CD14-positive monocyte (primary cell): ENCODE measurements around the gene ACTR5. TPM values are rescaled to one million over a fixed set of nuclear protein-coding genes. Genes with fewer than 3 reads are reported as not detected.

Experiments
- DNase-seq, 3 donors: peaks; one replicate each; pipeline ENCODE4 v3.0.0-alpha.2; 2011 to 2022
- H2AFZ ChIP-seq: 2 replicates; pipeline ENCODE4 v1.6.0; 2012; ENCODE audit warnings: mild to moderate bottlenecking, low read depth, low read length, inconsistent platforms; ENCODE audit not compliant: insufficient read depth, poor library complexity, severe bottlenecking
- H3K27ac ChIP-seq, 2 donors: 1 replicate in 1 of 2; 2 replicates in 1 of 2; pipeline ENCODE4 v1.5.1; 2012 to 2013; ENCODE audit warnings: low read length in 2 of 2, control low read depth in 1 of 2, inconsistent platforms in 1 of 2, low read depth in 1 of 2, mild to moderate bottlenecking in 1 of 2
- H3K27me3 ChIP-seq, 2 donors: one replicate each; pipeline versions ENCODE4 v1.6.0 to v1.6.1; 2011 to 2013; ENCODE audit warnings: low read length in 2 of 2; ENCODE audit not compliant: control insufficient read depth in 2 of 2, insufficient read depth in 2 of 2
- H3K36me3 ChIP-seq, 2 donors: replicated peaks in 1 of 2; 1 replicate in 1 of 2; 2 replicates in 1 of 2; pipeline versions ENCODE4 v1.5.1 to v1.6.1; 2012 to 2013; ENCODE audit warnings: low read length in 2 of 2, control low read depth in 1 of 2, inconsistent platforms in 1 of 2, mild to moderate bottlenecking in 1 of 2; ENCODE audit not compliant: insufficient read depth in 2 of 2, control insufficient read depth in 1 of 2
- H3K4me1 ChIP-seq, 2 donors: 1 replicate in 1 of 2; 2 replicates in 1 of 2; pipeline versions ENCODE4 v1.5.1 to v1.6.1; 2012 to 2013; ENCODE audit warnings: low read length in 2 of 2, control low read depth in 1 of 2, inconsistent platforms in 1 of 2, mild to moderate bottlenecking in 1 of 2, moderate library complexity in 1 of 2; ENCODE audit not compliant: insufficient read depth in 2 of 2, control insufficient read depth in 1 of 2
- H3K4me2 ChIP-seq: replicated peaks from 2 replicates; pipeline ENCODE3; 2012; ENCODE audit warnings: low read length, moderate library complexity, mild to moderate bottlenecking; ENCODE audit not compliant: poor library complexity, severe bottlenecking; ENCODE audit errors: extremely low read depth
- H3K4me3 ChIP-seq, 3 experiments: fragments of 200-600 bp in 1 of 3; sonication (generic) in 1 of 3; replicated peaks in 1 of 3; 1 replicate in 2 of 3; 2 replicates in 1 of 3; pipeline ENCODE4 v1.5.1; 2011 to 2013; ENCODE audit warnings: low read length in 3 of 3, mild to moderate bottlenecking in 3 of 3, control low read depth in 2 of 3, low read depth in 2 of 3, inconsistent platforms in 1 of 3, moderate library complexity in 1 of 3
- H3K79me2 ChIP-seq: 2 replicates; pipeline ENCODE4 v1.6.0; 2012; ENCODE audit warnings: mild to moderate bottlenecking, control low read depth, inconsistent platforms, low read length, moderate library complexity; ENCODE audit not compliant: insufficient read depth
- H3K9ac ChIP-seq: 2 replicates; pipeline ENCODE4 v1.6.0; 2017; ENCODE audit warnings: low read length, mild to moderate bottlenecking; ENCODE audit not compliant: insufficient read depth, poor library complexity, severe bottlenecking
- H3K9me3 ChIP-seq, 2 donors: replicated peaks in 1 of 2; 1 replicate in 1 of 2; 2 replicates in 1 of 2; pipeline versions ENCODE4 v1.5.1 to v1.6.1; 2012 to 2013; ENCODE audit warnings: low read length in 2 of 2, control low read depth in 1 of 2; ENCODE audit not compliant: control insufficient read depth in 1 of 2, insufficient read depth in 1 of 2
- H4K20me1 ChIP-seq: 2 replicates; pipeline ENCODE4 v1.6.0; 2012; ENCODE audit warnings: mild to moderate bottlenecking, low read length, control low read depth, moderate library complexity; ENCODE audit not compliant: insufficient read depth
- H3K27ac Mint-ChIP-seq, 7 donors: one replicate each; pipeline ENCODE4 v1.8.0; 2020; ENCODE audit warnings: mild to moderate bottlenecking in 7 of 7, mixed read lengths in 7 of 7, moderate library complexity in 6 of 7, inconsistent platforms in 2 of 7
- H3K27me3 Mint-ChIP-seq, 3 donors: one replicate each; pipeline ENCODE4 v1.8.0; 2021 to 2022; ENCODE audit warnings: low read depth in 3 of 3, mild to moderate bottlenecking in 3 of 3, mixed read lengths in 3 of 3, moderate library complexity in 3 of 3, inconsistent platforms in 1 of 3
- H3K36me3 Mint-ChIP-seq, 2 donors: one replicate each; pipeline ENCODE4 v1.8.0; 2020; ENCODE audit warnings: mixed read lengths in 2 of 2, inconsistent platforms in 1 of 2, mild to moderate bottlenecking in 1 of 2
- H3K4me1 Mint-ChIP-seq: one replicate; pipeline ENCODE4 v1.8.0; 2020; ENCODE audit warnings: mild to moderate bottlenecking, mixed read lengths
- H3K4me3 Mint-ChIP-seq, 2 donors: one replicate each; pipeline ENCODE4 v1.8.0; 2020; ENCODE audit warnings: mild to moderate bottlenecking in 2 of 2, mixed read lengths in 2 of 2, moderate library complexity in 1 of 2
- H3K9me3 Mint-ChIP-seq, 7 donors: one replicate each; pipeline ENCODE4 v1.8.0; 2020 to 2022; ENCODE audit warnings: mixed read lengths in 7 of 7, mild to moderate bottlenecking in 6 of 7, moderate library complexity in 6 of 7, inconsistent platforms in 2 of 7
- CTCF ChIP-seq: fragments of 200-600 bp; IDR thresholded peaks from one replicate; pipeline ENCODE4 v1.8.0; 2022; ENCODE audit warnings: antibody characterized with exemption, mild to moderate bottlenecking
- WGBS: methylation state at CpG from one replicate; pipeline ENCODE4 v1.1.5; 2013; ENCODE audit warnings: missing lambda C conversion rate; ENCODE audit not compliant: insufficient coverage; 5-methylcytosine and 5-hydroxymethylcytosine counted together
- intact Hi-C, 2 donors: fragments of 100-400 bp; cut with micrococcal nuclease; formaldehyde crosslinking; loops; one replicate each; pipeline versions ENCODE4 v1.15.0 to v1.15.1; 2023
- polyA plus RNA-seq, 3 donors: library from polyadenylated mRNA; depleted of rRNA in 1 of 3; unstranded in 2 of 3; stranded (reverse) in 1 of 3; fragments of 300-500 nt in 2 of 3; fragments of >200 nt in 1 of 3; fragmentation: Illumina TruSeq in 2 of 3; gene quantifications; 1 replicate in 2 of 3; 2 replicates in 1 of 3; pipeline ENCODE4 v1.2.3, GENCODE V29; 2012 to 2021

Gene ACTR5
- polyA plus RNA-seq, 3 donors = 6.6 to 15.6 (median 7.3) TPM

- no peak for TF ChIP-seq CTCF
- WGBS = 44% methylated on average over 4 of the region's 6 CpGs
Measured at GRCh38 chr20:38735172-38735571, 13.1 kb upstream of the ACTR5 start.

GRCh38 chr20:38737887-38738286, 10.4 kb upstream of the ACTR5 start:
- no peak for DNase-seq
- no peak for TF ChIP-seq CTCF
- H3K9me3 Mint-ChIP-seq = no peaks in the 10 kb centered on the region

More at GRCh38 chr20:38735172-38735571, 13.1 kb upstream of the ACTR5 start:
- Histone ChIP-seq H3K4me1 (peaks cover 8 to 12% of the 10 kb centered on the region in 2 donors), H4K20me1 (no peaks in the 10 kb centered on the region), H3K79me2 (no peaks in the 10 kb centered on the region), H3K27me3 (peaks cover 46 to 68% of the 10 kb centered on the region in 2 donors), H3K9me3 (peaks cover 0 to 7% of the 10 kb centered on the region in 2 donors), H2AFZ (no peak overlapping the region), H3K9ac (no peak overlapping the region), H3K36me3 (no peaks in the 10 kb centered on the region), H3K4me3 (no peak overlapping the region), H3K4me2 (no peak overlapping the region), H3K27ac (no peak overlapping the region)
- Mint-ChIP-seq H3K36me3 (peaks cover 3% of the 10 kb centered on the region in 2 donors), H3K4me1 (peaks cover 13% of the 10 kb centered on the region), H3K27ac (no peak overlapping the region), H3K27me3 (peaks cover 76 to 86% (median 84%) of the 10 kb centered on the region in 3 donors), H3K9me3 (peaks cover 0 to 10% (median 3%) of the 10 kb centered on the region in 7 donors), H3K4me3 (peak overlapping the region in 1 of 2 donors; percentile 65)
- intact Hi-C loops = no loop called here
- DNase-seq = no peak

More at GRCh38 chr20:38737887-38738286, 10.4 kb upstream of the ACTR5 start:
- Histone ChIP-seq H3K4me3 (no peak overlapping the region), H3K9me3 (no peaks in the 10 kb centered on the region), H3K4me2 (no peak overlapping the region), H3K4me1 (no peaks in the 10 kb centered on the region), H3K36me3 (no peaks in the 10 kb centered on the region), H3K79me2 (no peaks in the 10 kb centered on the region), H2AFZ (no peak overlapping the region), H3K9ac (no peak overlapping the region), H3K27ac (no peak overlapping the region), H3K27me3 (peaks cover 38 to 58% of the 10 kb centered on the region in 2 donors), H4K20me1 (no peaks in the 10 kb centered on the region)
- H3K4me3 Mint-ChIP-seq = no peak overlapping the region
- H3K27ac Mint-ChIP-seq = no peak overlapping the region
- H3K36me3 Mint-ChIP-seq = no peaks in the 10 kb centered on the region
- no peaks in the 10 kb centered on the region for H3K4me1 Mint-ChIP-seq
- peaks cover 61 to 83% (median 70%) of the 10 kb centered on the region in 3 donors for H3K27me3 Mint-ChIP-seq
- intact Hi-C loops = no loop called here
- WGBS = no CpG with 5 or more reads among the region's 1 CpG
